DOHH2 (cell line): ENCODE results near the gene SOX30.

Experiments used
- H3F3A ChIP-seq: fragments of 200-600 bp; sonication (generic), shearing (Covaris generic); 2 replicates; pipeline ENCODE4 v1.6.0; 2016; ENCODE audit warnings: antibody characterized with exemption, mild to moderate bottlenecking; ENCODE audit not compliant: control insufficient read depth, insufficient read depth
- H3K27ac ChIP-seq: fragments of 200-600 bp; sonication (generic); 2 replicates; pipeline ENCODE4 v1.5.1; 2014; ENCODE audit warnings: low read depth, mild to moderate bottlenecking, low read length, moderate library complexity
- H3K27me3 ChIP-seq: fragments of 200-600 bp; sonication (generic); 2 replicates; pipeline ENCODE4 v1.6.1; 2014; ENCODE audit warnings: mild to moderate bottlenecking, low read length, mixed read lengths; ENCODE audit not compliant: control insufficient read depth
- H3K36me3 ChIP-seq: fragments of 200-600 bp; sonication (generic); 2 replicates; pipeline ENCODE4 v1.6.1; 2014; ENCODE audit warnings: mild to moderate bottlenecking, low read length, moderate library complexity, mixed read lengths; ENCODE audit not compliant: control insufficient read depth
- H3K4me1 ChIP-seq: fragments of 200-600 bp; sonication (generic); 2 replicates; pipeline ENCODE4 v1.6.1; 2014; ENCODE audit warnings: mild to moderate bottlenecking, low read length, mixed read lengths; ENCODE audit not compliant: control insufficient read depth
- H3K4me2 ChIP-seq: fragments of 200-600 bp; sonication (generic); 2 replicates; pipeline ENCODE4 v1.6.0; 2014; ENCODE audit warnings: mild to moderate bottlenecking, low read length, moderate library complexity
- H3K4me3 ChIP-seq: fragments of 200-600 bp; sonication (generic); 2 replicates; pipeline ENCODE4 v1.5.1; 2014; ENCODE audit warnings: mild to moderate bottlenecking, low read length, mixed read lengths
- H3K79me2 ChIP-seq: fragments of 200-600 bp; sonication (generic); 2 replicates; pipeline ENCODE4 v1.6.1; 2014; ENCODE audit warnings: mild to moderate bottlenecking, low read length, mixed read lengths; ENCODE audit not compliant: control insufficient read depth
- H3K9me2 ChIP-seq: fragments of 200-600 bp; sonication (generic); replicated peaks from 2 replicates; pipeline ENCODE4 v1.6.1; 2014; ENCODE audit warnings: mild to moderate bottlenecking, low read length, mixed read lengths; ENCODE audit not compliant: control insufficient read depth
- H3K9me3 ChIP-seq: fragments of 200-600 bp; sonication (generic); 2 replicates; pipeline ENCODE4 v1.6.1; 2014; ENCODE audit warnings: antibody characterized with exemption, low read length, mixed read lengths; ENCODE audit not compliant: control insufficient read depth, insufficient read depth
- H4K20me1 ChIP-seq: fragments of 200-600 bp; sonication (generic); 2 replicates; pipeline ENCODE4 v1.6.0; 2014; ENCODE audit warnings: low read depth, mild to moderate bottlenecking, antibody characterized with exemption, low read length, moderate library complexity; ENCODE audit not compliant: control insufficient read depth, insufficient read depth
- CTCF ChIP-seq: fragments of 200-600 bp; sonication (generic); IDR thresholded peaks from one replicate; pipeline ENCODE4 v1.5.1; 2014; ENCODE audit warnings: antibody characterized with exemption, mild to moderate bottlenecking, low read depth, low read length; ENCODE audit not compliant: poor library complexity, severe bottlenecking
- EZH2phosphoT487 ChIP-seq: fragments of 200-600 bp; sonication (generic); IDR thresholded peaks from 2 replicates; pipeline ENCODE4 v1.6.1; 2017; ENCODE audit warnings: borderline replicate concordance, mild to moderate bottlenecking, antibody characterized with exemption, low read length, moderate library complexity, mixed read lengths

The SOX30 gene

GRCh38 chr5:157659868-157660660 is 7.8 kb upstream of the SOX30 start:
- no peaks in the 10 kb centered on the region for H3K27me3 ChIP-seq
- no peaks in the 10 kb centered on the region for H3F3A ChIP-seq
- TF ChIP-seq CTCF (no peak), EZH2phosphoT487 (no peak)
- peaks cover 9% of the 10 kb centered on the region for H3K4me1 ChIP-seq
- no peaks in the 10 kb centered on the region for H4K20me1 ChIP-seq
- no peak overlapping the region for H3K27ac ChIP-seq
- H3K4me2 ChIP-seq, result no peak overlapping the region
- H3K9me3 ChIP-seq, result peaks cover 31% of the 10 kb centered on the region
- no peaks in the 10 kb centered on the region for H3K36me3 ChIP-seq
- H3K9me2 ChIP-seq, result no peaks in the 10 kb centered on the region
- H3K79me2 ChIP-seq, result no peaks in the 10 kb centered on the region
- H3K4me3 ChIP-seq, result no peak overlapping the region

- H3K27ac ChIP-seq, result no peak overlapping the region
- H3K4me1 ChIP-seq, result peaks cover 9% of the 10 kb centered on the region
- TF ChIP-seq EZH2phosphoT487 (no peak), CTCF (no peak)
- no peaks in the 10 kb centered on the region for H3K36me3 ChIP-seq
- no peaks in the 10 kb centered on the region for H3K27me3 ChIP-seq
- no peaks in the 10 kb centered on the region for H3K9me2 ChIP-seq
- peaks cover 31% of the 10 kb centered on the region for H3K9me3 ChIP-seq
- no peaks in the 10 kb centered on the region for H4K20me1 ChIP-seq
- no peak overlapping the region for H3K4me2 ChIP-seq
- H3K79me2 ChIP-seq, result no peaks in the 10 kb centered on the region
- H3F3A ChIP-seq, result no peaks in the 10 kb centered on the region
- no peak overlapping the region for H3K4me3 ChIP-seq
Measured at GRCh38 chr5:157658893-157659292, 6.7 kb upstream of the SOX30 start.

GRCh38 chr5:157657516-157657915 is 5.3 kb upstream of the SOX30 start:
- H3F3A ChIP-seq, result no peaks in the 10 kb centered on the region
- H3K27ac ChIP-seq, result no peak overlapping the region
- H3K9me3 ChIP-seq, result peaks cover 38% of the 10 kb centered on the region
- TF ChIP-seq CTCF (no peak), EZH2phosphoT487 (no peak)
- peaks cover 2% of the 10 kb centered on the region for H3K4me1 ChIP-seq
- no peak overlapping the region for H3K4me2 ChIP-seq
- H3K79me2 ChIP-seq, result no peaks in the 10 kb centered on the region
- no peaks in the 10 kb centered on the region for H4K20me1 ChIP-seq
- H3K9me2 ChIP-seq, result no peaks in the 10 kb centered on the region
- no peak overlapping the region for H3K4me3 ChIP-seq
- no peaks in the 10 kb centered on the region for H3K36me3 ChIP-seq
- H3K27me3 ChIP-seq, result no peaks in the 10 kb centered on the region
